Measurements from ENCODE around the gene MTOR.
"Not testable (repeated sequence)": the region's sequence is repeated elsewhere in the genome, so short reads cannot be mapped to it uniquely, and the experiment has no call there.

MTOR gene

DNA sequence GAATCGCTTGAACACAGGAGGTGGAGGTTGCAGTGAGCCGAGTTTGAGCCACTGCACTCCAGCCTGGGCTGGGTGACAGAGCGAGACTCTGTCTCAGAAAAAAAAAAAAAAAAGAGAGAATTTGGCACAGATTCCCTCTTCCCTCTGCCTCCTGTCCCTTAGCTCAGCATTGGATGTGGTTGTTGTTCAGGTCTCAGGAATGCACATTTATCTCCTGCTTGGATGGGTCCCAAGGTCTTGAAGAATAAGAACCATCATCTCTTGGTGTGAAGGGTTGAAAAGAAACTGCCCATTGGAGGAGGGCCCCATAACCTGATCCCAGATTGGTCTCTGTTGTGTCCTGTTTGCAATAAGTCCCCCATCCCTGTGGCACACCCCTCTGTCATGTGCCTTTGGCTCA is 45.5 kb upstream of the MTOR start:
- H3F3A ChIP-seq (ENCODE audit: insufficient read depth, low read length): no peaks in the 10 kb centered on the region
- H4K20me1 ChIP-seq (ENCODE audit: insufficient read depth, low read length): no peaks in the 10 kb centered on the region
- no peak overlapping the region for H3K9ac ChIP-seq (ENCODE audit: low read length)
- no peak overlapping the region for H3K4me2 ChIP-seq (ENCODE audit: low read depth, low read length)
- TF ChIP-seq EZH2phosphoT487 (IDR thresholded peaks at IDR 0.05; ENCODE audit: low read length) (no peak), EZH2 (optimal IDR thresholded peaks at IDR 0.05; ENCODE audit: low read depth, low read length) (no peak)
- TF ChIP-seq, protein P1, sequence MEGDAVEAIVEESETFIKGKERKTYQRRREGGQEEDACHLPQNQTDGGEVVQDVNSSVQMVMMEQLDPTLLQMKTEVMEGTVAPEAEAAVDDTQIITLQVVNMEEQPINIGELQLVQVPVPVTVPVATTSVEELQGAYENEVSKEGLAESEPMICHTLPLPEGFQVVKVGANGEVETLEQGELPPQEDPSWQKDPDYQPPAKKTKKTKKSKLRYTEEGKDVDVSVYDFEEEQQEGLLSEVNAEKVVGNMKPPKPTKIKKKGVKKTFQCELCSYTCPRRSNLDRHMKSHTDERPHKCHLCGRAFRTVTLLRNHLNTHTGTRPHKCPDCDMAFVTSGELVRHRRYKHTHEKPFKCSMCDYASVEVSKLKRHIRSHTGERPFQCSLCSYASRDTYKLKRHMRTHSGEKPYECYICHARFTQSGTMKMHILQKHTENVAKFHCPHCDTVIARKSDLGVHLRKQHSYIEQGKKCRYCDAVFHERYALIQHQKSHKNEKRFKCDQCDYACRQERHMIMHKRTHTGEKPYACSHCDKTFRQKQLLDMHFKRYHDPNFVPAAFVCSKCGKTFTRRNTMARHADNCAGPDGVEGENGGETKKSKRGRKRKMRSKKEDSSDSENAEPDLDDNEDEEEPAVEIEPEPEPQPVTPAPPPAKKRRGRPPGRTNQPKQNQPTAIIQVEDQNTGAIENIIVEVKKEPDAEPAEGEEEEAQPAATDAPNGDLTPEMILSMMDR (IDR thresholded peaks at IDR 0.05; ENCODE audit: low read length): no peak
- H3K9me3 ChIP-seq (replicated peaks; ENCODE audit: insufficient read depth, low read length): no peaks in the 10 kb centered on the region
- H2AFZ ChIP-seq (ENCODE audit: low read length): no peak overlapping the region
- no peaks in the 10 kb centered on the region for H3K4me1 ChIP-seq (ENCODE audit: low read length)
- no peaks in the 10 kb centered on the region for H3K79me2 ChIP-seq (ENCODE audit: low read length)
- DNase-seq: no peak
- H3K9me2 ChIP-seq (replicated peaks; ENCODE audit: insufficient read depth, low read length): no peaks in the 10 kb centered on the region
- H3K4me3 ChIP-seq (ENCODE audit: low read length): no peak overlapping the region
- H3K36me3 ChIP-seq (replicated peaks; ENCODE audit: insufficient read depth, low read length): no peaks in the 10 kb centered on the region
- no peak overlapping the region for H3K27ac ChIP-seq (ENCODE audit: low read length)
- H3K27me3 ChIP-seq (replicated peaks; ENCODE audit: insufficient read depth, low read length): peaks cover 55% of the 10 kb centered on the region

DNA sequence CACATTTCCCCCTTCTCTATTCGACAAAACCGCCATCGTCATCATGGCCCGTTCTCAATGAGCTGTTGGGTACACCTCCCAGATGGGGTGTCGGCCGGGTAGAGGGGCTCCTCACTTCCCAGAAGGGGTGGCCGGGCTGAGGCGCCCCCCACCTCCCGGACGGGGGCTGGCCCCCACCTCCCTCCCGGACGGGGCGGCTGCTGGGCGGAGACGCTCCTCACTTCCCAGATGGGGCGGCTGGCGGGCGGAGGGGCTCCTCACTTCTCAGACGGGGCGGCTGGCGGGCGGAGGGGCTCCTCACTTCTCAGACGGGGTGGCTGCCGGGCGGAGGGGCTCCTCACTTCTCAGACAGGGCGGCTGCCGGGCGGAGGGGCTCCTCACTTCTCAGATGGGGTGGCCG is 43.2 kb upstream of the MTOR start:
- not testable (repeated sequence) for H3F3A ChIP-seq (ENCODE audit: insufficient read depth, low read length); H3K9me3 ChIP-seq (replicated peaks; ENCODE audit: insufficient read depth, low read length)
- peaks cover 31% of the 10 kb centered on the region for H3K27me3 ChIP-seq (replicated peaks; ENCODE audit: insufficient read depth, low read length)

DNA sequence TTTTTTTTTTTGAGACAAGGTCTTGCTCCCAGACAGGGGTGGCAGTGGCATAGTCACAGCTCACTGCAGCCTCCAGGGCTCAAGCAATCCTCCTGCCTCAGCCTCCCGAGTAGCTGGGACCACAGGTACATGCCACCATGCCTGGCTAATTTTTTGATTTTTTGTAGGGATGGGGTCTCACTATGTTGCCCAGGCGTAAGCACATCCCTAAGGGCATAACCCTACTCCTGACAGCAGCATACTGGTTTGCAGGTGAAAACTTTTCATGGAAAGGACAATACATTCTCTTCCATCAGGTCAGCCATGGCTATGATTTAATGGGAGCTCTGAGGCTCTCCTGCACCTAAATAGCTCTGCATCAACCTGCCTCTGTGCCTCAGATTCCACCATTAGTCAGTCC is 40.0 kb upstream of the MTOR start:
- Histone ChIP-seq H3K9me3 (replicated peaks; ENCODE audit: insufficient read depth, low read length) (no peaks in the 10 kb centered on the region), H3F3A (ENCODE audit: insufficient read depth, low read length) (no peaks in the 10 kb centered on the region), H3K79me2 (ENCODE audit: low read length) (no peaks in the 10 kb centered on the region), H4K20me1 (ENCODE audit: insufficient read depth, low read length) (no peaks in the 10 kb centered on the region), H3K4me3 (ENCODE audit: low read length) (no peak overlapping the region), H3K27ac (ENCODE audit: low read length) (no peak overlapping the region), H3K4me2 (ENCODE audit: low read depth, low read length) (no peak overlapping the region), H2AFZ (ENCODE audit: low read length) (no peak overlapping the region), H3K9ac (ENCODE audit: low read length) (no peak overlapping the region), H3K9me2 (replicated peaks; ENCODE audit: insufficient read depth, low read length) (no peaks in the 10 kb centered on the region), H3K27me3 (replicated peaks; ENCODE audit: insufficient read depth, low read length) (peaks cover 9% of the 10 kb centered on the region), H3K4me1 (ENCODE audit: low read length) (no peaks in the 10 kb centered on the region), H3K36me3 (replicated peaks; ENCODE audit: insufficient read depth, low read length) (no peaks in the 10 kb centered on the region)
- no peak for DNase-seq
- TF ChIP-seq, protein P1 (IDR thresholded peaks at IDR 0.05; ENCODE audit: low read length): no peak
- TF ChIP-seq EZH2phosphoT487 (IDR thresholded peaks at IDR 0.05; ENCODE audit: low read length): no peak
- no peak for TF ChIP-seq EZH2 (optimal IDR thresholded peaks at IDR 0.05; ENCODE audit: low read depth, low read length)

More for the DNA sequence above, 43.2 kb upstream of the MTOR start:
- H3K9me2 ChIP-seq (replicated peaks; ENCODE audit: insufficient read depth, low read length); H2AFZ ChIP-seq (ENCODE audit: low read length); H3K9ac ChIP-seq (ENCODE audit: low read length); H3K36me3 ChIP-seq (replicated peaks; ENCODE audit: insufficient read depth, low read length); H3K4me1 ChIP-seq (ENCODE audit: low read length); H4K20me1 ChIP-seq (ENCODE audit: insufficient read depth, low read length); H3K4me2 ChIP-seq (ENCODE audit: low read depth, low read length); H3K27ac ChIP-seq (ENCODE audit: low read length); DNase-seq; H3K79me2 ChIP-seq (ENCODE audit: low read length); H3K4me3 ChIP-seq (ENCODE audit: low read length): not testable (repeated sequence)

GRCh38 chr1:11301601-11302000 is 39.2 kb upstream of the MTOR start:
- DNase-seq: no peak
- Histone ChIP-seq H3K4me3 (ENCODE audit: low read length) (no peak overlapping the region), H4K20me1 (ENCODE audit: insufficient read depth, low read length) (no peaks in the 10 kb centered on the region), H3K36me3 (replicated peaks; ENCODE audit: insufficient read depth, low read length) (no peaks in the 10 kb centered on the region), H3K9ac (ENCODE audit: low read length) (no peak overlapping the region), H3K4me2 (ENCODE audit: low read depth, low read length) (no peak overlapping the region), H3K79me2 (ENCODE audit: low read length) (no peaks in the 10 kb centered on the region), H3K27ac (ENCODE audit: low read length) (no peak overlapping the region), H3K9me3 (replicated peaks; ENCODE audit: insufficient read depth, low read length) (no peaks in the 10 kb centered on the region), H3F3A (ENCODE audit: insufficient read depth, low read length) (no peaks in the 10 kb centered on the region), H3K9me2 (replicated peaks; ENCODE audit: insufficient read depth, low read length) (no peaks in the 10 kb centered on the region), H3K4me1 (ENCODE audit: low read length) (no peaks in the 10 kb centered on the region), H2AFZ (ENCODE audit: low read length) (no peak overlapping the region), H3K27me3 (replicated peaks; ENCODE audit: insufficient read depth, low read length) (peaks cover 2% of the 10 kb centered on the region)
- TF ChIP-seq, protein P1 (IDR thresholded peaks at IDR 0.05; ENCODE audit: low read length): no peak
- TF ChIP-seq EZH2 (optimal IDR thresholded peaks at IDR 0.05; ENCODE audit: low read depth, low read length) (no peak), EZH2phosphoT487 (IDR thresholded peaks at IDR 0.05; ENCODE audit: low read length) (no peak)
